SK-N-SH (cell line): Measurements from ENCODE around the gene CFAP97.

Experiments used
- CTCF ChIP-seq: fragments of 200-600 bp; sonication (generic); IDR thresholded peaks from 2 replicates; pipeline ENCODE4 v1.6.1; 2017; ENCODE audit warnings: antibody characterized with exemption, mild to moderate bottlenecking, moderate library complexity
- EZH2phosphoT487 ChIP-seq: fragments of 200-600 bp; sonication (generic); IDR thresholded peaks from 2 replicates; pipeline ENCODE4 v1.6.1; 2017; ENCODE audit warnings: low read depth, mixed run types, mild to moderate bottlenecking, antibody characterized with exemption, moderate library complexity, borderline replicate concordance
- JUND ChIP-seq: IDR thresholded peaks from 2 replicates; pipeline ENCODE4 v1.4.0; 2012
- NFIC ChIP-seq: IDR thresholded peaks from 2 replicates; pipeline ENCODE4 v1.4.0; 2012; ENCODE audit warnings: borderline replicate concordance
- POLR2AphosphoS5 ChIP-seq: IDR thresholded peaks from 2 replicates; pipeline ENCODE4 v1.6.1; 2012; ENCODE audit warnings: low read depth, low read length
- REST ChIP-seq: IDR thresholded peaks from 2 replicates; pipeline ENCODE4 v1.6.1; 2012; ENCODE audit warnings: mild to moderate bottlenecking, low read depth, low read length, moderate library complexity
- RFX5 ChIP-seq: IDR thresholded peaks from 2 replicates; pipeline ENCODE4 v1.6.1; 2012; ENCODE audit warnings: mild to moderate bottlenecking, improper control_type of control experiment, low read length
- RXRA ChIP-seq: IDR thresholded peaks from 2 replicates; pipeline ENCODE4 v1.4.0; 2012; ENCODE audit warnings: low read depth, mild to moderate bottlenecking, borderline replicate concordance
- TEAD4 ChIP-seq: IDR thresholded peaks from 2 replicates; pipeline ENCODE4 v1.4.0; 2012; ENCODE audit warnings: mild to moderate bottlenecking, borderline replicate concordance; ENCODE audit not compliant: insufficient read depth
- YY1 ChIP-seq: IDR thresholded peaks from 2 replicates; pipeline ENCODE4 v1.4.0; 2012; ENCODE audit warnings: low read depth, mild to moderate bottlenecking

GRCh38 chr4:185167234-185167633, 36.6 kb downstream of the CFAP97 start:
- TF ChIP-seq EZH2phosphoT487, result no peak
- no peak for TF ChIP-seq NFIC
- no peak for TF ChIP-seq REST
- TF ChIP-seq CTCF, result no peak
- TF ChIP-seq POLR2AphosphoS5, result no peak
- TF ChIP-seq YY1, result no peak
- TF ChIP-seq RXRA, result no peak
- no peak for TF ChIP-seq RFX5
- no peak for TF ChIP-seq JUND
- TF ChIP-seq TEAD4, result no peak
